Lower lobe of right lung (tissue), 2 donors: ENCODE measurements around the gene NME3. TPM values are rescaled to one million over a fixed set of nuclear protein-coding genes. Genes with fewer than 3 reads are reported as not detected.

Experiments used
- ATAC-seq, 2 donors: fragments of 200-7000 bp; cut with Tn5 transposase; one replicate each; pipeline ENCODE4 v1.9.1; 2020 to 2022; ENCODE audit warnings: mild to moderate bottlenecking in 2 of 2, moderate library complexity in 2 of 2
- DNase-seq: peaks from one replicate; pipeline ENCODE4 v3.0.0-alpha.2; 2020
- H3K27ac ChIP-seq: fragments of 200-600 bp; one replicate; pipeline ENCODE4 v1.8.0; 2022
- H3K27me3 ChIP-seq: fragments of 200-600 bp; one replicate; pipeline ENCODE4 v1.8.0; 2022; ENCODE audit warnings: low read depth
- H3K36me3 ChIP-seq: fragments of 200-600 bp; one replicate; pipeline ENCODE4 v1.8.0; 2022; ENCODE audit warnings: mild to moderate bottlenecking
- H3K4me1 ChIP-seq: fragments of 200-600 bp; one replicate; pipeline ENCODE4 v1.8.0; 2022
- H3K4me3 ChIP-seq: fragments of 200-600 bp; one replicate; pipeline ENCODE4 v1.8.0; 2022; ENCODE audit warnings: mild to moderate bottlenecking
- H3K9me3 ChIP-seq: fragments of 200-600 bp; one replicate; pipeline ENCODE4 v1.8.0; 2022
- CTCF ChIP-seq: fragments of 200-600 bp; IDR thresholded peaks from one replicate; pipeline ENCODE4 v1.8.0; 2022; ENCODE audit warnings: antibody characterized with exemption, mild to moderate bottlenecking
- intact Hi-C: fragments of 100-400 bp; cut with DNase I; formaldehyde crosslinking; loops from one replicate; pipeline ENCODE4 v1.11.0; 2022
- total RNA-seq: library from RNA; stranded (reverse); fragmentation: NEBNext Ultra II Directional; extraction: Animal tissue kit (Norgen Biotek cat#: 25700); gene quantifications from one replicate; pipeline ENCODE4 v1.2.1, GENCODE V29; 2021
- donor health status: DM: no; HTN: yes; CAD: no; lungs with severe emphysema.

The NME3 gene
- total RNA-seq, 1 donor from 2014 or later, result 56.5 TPM

GRCh38 chr16:1729445-1729844 lies 41.9 kb downstream of the NME3 start:
- TF ChIP-seq CTCF, result no peak
- DNase-seq, result no peak
- no peak for ATAC-seq
- no peak overlapping the region for H3K4me3 ChIP-seq
- no peak overlapping the region for H3K27ac ChIP-seq
- H3K9me3 ChIP-seq, result no peaks in the 10 kb centered on the region
- peaks cover 86% of the 10 kb centered on the region for H3K36me3 ChIP-seq
- intact Hi-C loops, result no loop called here
- no peaks in the 10 kb centered on the region for H3K27me3 ChIP-seq
- H3K4me1 ChIP-seq, result no peaks in the 10 kb centered on the region

- DNase-seq, result no peak
- ATAC-seq, result no peak
- H3K4me1 ChIP-seq, result no peaks in the 10 kb centered on the region
- H3K9me3 ChIP-seq, result no peaks in the 10 kb centered on the region
- intact Hi-C loops, result no loop called here
- no peak overlapping the region for H3K27ac ChIP-seq
- TF ChIP-seq CTCF, result no peak
- H3K36me3 ChIP-seq, result peaks cover 82% of the 10 kb centered on the region
- no peaks in the 10 kb centered on the region for H3K27me3 ChIP-seq
- H3K4me3 ChIP-seq, result no peak overlapping the region
These were observed 42.3 kb downstream of the NME3 start for GRCh38 chr16:1729026-1729425.

GRCh38 chr16:1727651-1728624 lies 43.4 kb downstream of the NME3 start:
- Histone ChIP-seq H3K36me3 (peaks cover 71% of the 10 kb centered on the region), H3K27ac (no peak overlapping the region), H3K27me3 (no peaks in the 10 kb centered on the region), H3K4me3 (no peak overlapping the region), H3K9me3 (no peaks in the 10 kb centered on the region), H3K4me1 (peaks cover 9% of the 10 kb centered on the region)
- no peak for DNase-seq
- intact Hi-C loops, result no loop called here
- no peak for ATAC-seq
- TF ChIP-seq CTCF, result no peak

GRCh38 chr16:1726661-1727502 lies 44.5 kb downstream of the NME3 start:
- H3K36me3 ChIP-seq, result peaks cover 60% of the 10 kb centered on the region
- H3K9me3 ChIP-seq, result no peaks in the 10 kb centered on the region
- peaks cover 20% of the 10 kb centered on the region for H3K4me1 ChIP-seq
- TF ChIP-seq CTCF, result no peak
- no peaks in the 10 kb centered on the region for H3K27me3 ChIP-seq
- no peak for DNase-seq
- intact Hi-C loops, result no loop called here
- no peak overlapping the region for H3K4me3 ChIP-seq
- no peak for ATAC-seq
- H3K27ac ChIP-seq, result no peak overlapping the region

- H3K27ac ChIP-seq, result no peak overlapping the region
- H3K4me3 ChIP-seq, result no peak overlapping the region
- TF ChIP-seq CTCF, result no peak
- no peaks in the 10 kb centered on the region for H3K9me3 ChIP-seq
- no peak for DNase-seq
- peaks cover 39% of the 10 kb centered on the region for H3K36me3 ChIP-seq
- intact Hi-C loops, result no loop called here
- H3K4me1 ChIP-seq, result peaks cover 33% of the 10 kb centered on the region
- ATAC-seq, result no peak
- H3K27me3 ChIP-seq, result no peaks in the 10 kb centered on the region
These were observed 46.9 kb downstream of the NME3 start for GRCh38 chr16:1724491-1724890.
